Subcutaneous preadipocyte (primary cell): ENCODE results near the gene CSN1S1. TPM values are rescaled to one million over a fixed set of nuclear protein-coding genes. Genes with fewer than 3 reads are reported as not detected.

ENCODE experiments used
- total RNA-seq: library from RNA; depleted of rRNA; stranded (reverse); fragments of >200 nt; gene quantifications from 2 replicates; pipeline ENCODE4 v1.2.3, GENCODE V29; 2012

The CSN1S1 gene, protein sequence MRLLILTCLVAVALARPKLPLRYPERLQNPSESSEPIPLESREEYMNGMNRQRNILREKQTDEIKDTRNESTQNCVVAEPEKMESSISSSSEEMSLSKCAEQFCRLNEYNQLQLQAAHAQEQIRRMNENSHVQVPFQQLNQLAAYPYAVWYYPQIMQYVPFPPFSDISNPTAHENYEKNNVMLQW
- not detected in 2 replicates for total RNA-seq

GRCh38 chr4:69930768-69931167, at the start of gene CSN1S1:
Gene CSN1S1 (plus strand): TSS chr4:69931068. CDS start chr4:69932556, 1,488 bp downstream.

DNA sequence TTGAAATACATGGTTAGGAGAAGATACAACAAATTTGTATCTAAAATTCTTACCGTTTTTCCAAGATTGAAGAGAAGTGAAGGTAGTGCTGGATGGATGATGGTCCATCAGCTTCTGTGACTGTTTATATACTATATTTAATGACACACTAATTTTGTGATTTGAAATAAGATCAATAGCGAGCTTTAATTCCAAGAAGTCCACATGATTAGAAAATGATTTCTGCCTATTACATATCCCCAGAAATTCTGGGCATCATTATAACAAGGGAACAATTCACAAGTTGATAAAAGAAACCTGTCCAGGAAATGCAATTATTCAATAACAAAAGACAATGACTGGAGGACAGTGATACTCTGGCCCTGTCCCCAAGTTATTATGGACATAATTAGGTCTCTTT, 34.8 kb downstream of the CSN1S1 start, which contains the start of gene CSN2:
Gene CSN2 (minus strand): TSS at position 101 of the 400 bp plus-strand sequence. CDS start 4,733 bp downstream, outside the sequence.

DNA sequence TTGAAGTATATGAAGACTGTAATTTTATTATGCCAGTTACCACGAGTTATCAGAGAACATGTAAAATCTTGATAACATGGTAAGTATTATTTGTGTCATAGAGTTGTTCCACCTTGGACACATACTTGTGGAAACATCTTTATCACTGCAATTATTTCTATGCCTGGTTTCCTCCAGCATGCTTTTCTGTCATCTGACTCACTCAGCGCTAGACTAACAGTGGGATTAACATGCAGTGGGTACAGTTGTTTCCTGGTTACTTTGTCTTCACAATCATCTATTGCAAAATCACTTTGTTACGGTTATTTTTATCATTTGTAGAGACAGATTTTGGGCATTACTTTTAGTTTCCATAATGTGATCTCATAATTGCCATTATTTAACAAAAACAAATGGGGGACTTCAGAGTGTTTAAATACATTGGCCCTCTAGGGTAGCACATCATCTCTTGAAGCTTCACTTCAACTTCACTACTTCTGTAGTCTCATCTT, 64.7 kb downstream of the CSN1S1 start, which contains the start of gene STATH:
Gene STATH (plus strand): TSS at position 441 of the 491 bp plus-strand sequence. CDS start 2,472 bp downstream, outside the sequence.

Other genes starting within 250 kb of the CSN1S1 start
- gene SULT1B1, start 170.4 kb upstream of the CSN1S1 start, total RNA-seq: 3.3 and 10.6 TPM in 2 replicates
- gene SULT1E1, start 70.9 kb upstream of the CSN1S1 start, total RNA-seq: 0.37 and 0.39 TPM in 2 replicates
- gene CSN2, start 34.7 kb downstream of the CSN1S1 start, total RNA-seq: not detected in 2 replicates
- gene STATH, start 64.9 kb downstream of the CSN1S1 start, total RNA-seq: not detected in 2 replicates
- gene HTN3, start 97.4 kb downstream of the CSN1S1 start, total RNA-seq: not detected in 2 replicates
- not detected in 2 replicates for gene HTN1, start 119.4 kb downstream of the CSN1S1 start, total RNA-seq
- gene PRR27, start 223.2 kb downstream of the CSN1S1 start, total RNA-seq: not detected in 2 replicates